H7 (cell line): ENCODE results near the gene FAM133A. TPM values are rescaled to one million over a fixed set of nuclear protein-coding genes. Genes with fewer than 3 reads are reported as not detected.

Experiments used
- DNase-seq: peaks from one replicate; pipeline ENCODE4 v3.0.0; 2012
- H3K27me3 ChIP-seq: 2 replicates; pipeline ENCODE4 v1.6.0; 2011; ENCODE audit warnings: mild to moderate bottlenecking, low read length; ENCODE audit not compliant: control insufficient read depth, insufficient read depth
- H3K36me3 ChIP-seq: replicated peaks from 2 replicates; pipeline ENCODE4 v1.5.1; 2011; ENCODE audit warnings: low read length; ENCODE audit not compliant: control insufficient read depth, insufficient read depth
- H3K4me3 ChIP-seq: 2 replicates; pipeline ENCODE4 v1.5.1; 2011; ENCODE audit warnings: low read depth, mild to moderate bottlenecking, control low read depth, low read length, moderate library complexity; ENCODE audit not compliant: insufficient read depth
- total RNA-seq: library from RNA; depleted of rRNA; stranded (reverse); fragments of >200 nt; shearing (Covaris generic); gene quantifications from 2 replicates; pipeline ENCODE4 v1.2.3, GENCODE V29; 2014; rRNA removed

The FAM133A gene
- total RNA-seq: 0.52 and 0.85 TPM in 2 replicates

GRCh38 chrX:93673869-93674271 lies at the start of gene FAM133A:
Gene FAM133A, plus strand, starts transcription at chrX:93674206. Its CDS starts 35,214 bp downstream, at chrX:93709420.
- Histone ChIP-seq H3K36me3 (no peaks in the 10 kb centered on the region), H3K4me3 (peak within 1 kb of the TSS; percentile 90), H3K27me3 (no peaks in the 10 kb centered on the region)
- DNase-seq: peak; percentile 10

GRCh38 chrX:93637591-93637990 lies 36.4 kb upstream of the FAM133A start:
- Histone ChIP-seq H3K27me3 (no peaks in the 10 kb centered on the region), H3K36me3 (no peaks in the 10 kb centered on the region), H3K4me3 (no peak overlapping the region)
- no peak for DNase-seq

GRCh38 chrX:93649381-93649780 lies 24.6 kb upstream of the FAM133A start:
- no peaks in the 10 kb centered on the region for H3K36me3 ChIP-seq
- DNase-seq: no peak
- no peaks in the 10 kb centered on the region for H3K27me3 ChIP-seq
- H3K4me3 ChIP-seq: no peak overlapping the region

GRCh38 chrX:93660575-93660974 lies 13.4 kb upstream of the FAM133A start:
- no peak for DNase-seq
- H3K36me3 ChIP-seq: no peaks in the 10 kb centered on the region
- H3K27me3 ChIP-seq: no peaks in the 10 kb centered on the region
- H3K4me3 ChIP-seq: no peak overlapping the region

GRCh38 chrX:93673056-93673868 lies 744 bp upstream of the FAM133A start, which contains the start of gene NAP1L3:
Gene NAP1L3, minus strand, starts transcription at chrX:93673578. Its CDS starts 274 bp downstream, at chrX:93673304.
- H3K27me3 ChIP-seq: no peaks in the 10 kb centered on the region
- no peaks in the 10 kb centered on the region for H3K36me3 ChIP-seq
- DNase-seq: peak; percentile 86
- H3K4me3 ChIP-seq: peak within 1 kb of the TSS; percentile 90

- Histone ChIP-seq H3K27me3 (no peaks in the 10 kb centered on the region), H3K36me3 (no peaks in the 10 kb centered on the region), H3K4me3 (no peak overlapping the region)
- no peak for DNase-seq
These were observed 22.0 kb downstream of the FAM133A start for GRCh38 chrX:93695981-93696380.

GRCh38 chrX:93703701-93704100 lies 29.7 kb downstream of the FAM133A start:
- Histone ChIP-seq H3K36me3 (no peaks in the 10 kb centered on the region), H3K4me3 (no peak overlapping the region), H3K27me3 (no peaks in the 10 kb centered on the region)
- DNase-seq: no peak

- Histone ChIP-seq H3K36me3 (no peaks in the 10 kb centered on the region), H3K4me3 (no peak overlapping the region), H3K27me3 (no peaks in the 10 kb centered on the region)
- DNase-seq: no peak
These were observed 37.1 kb downstream of the FAM133A start for GRCh38 chrX:93711076-93711475.

- Histone ChIP-seq H3K27me3 (no peaks in the 10 kb centered on the region), H3K4me3 (no peak overlapping the region), H3K36me3 (no peaks in the 10 kb centered on the region)
- no peak for DNase-seq
These were observed 67.8 kb downstream of the FAM133A start for GRCh38 chrX:93741811-93742210.

- no peak for DNase-seq
- no peaks in the 10 kb centered on the region for H3K27me3 ChIP-seq
These were observed 86.2 kb downstream of the FAM133A start for GRCh38 chrX:93760163-93760562.

More at GRCh38 chrX:93760163-93760562, 86.2 kb downstream of the FAM133A start:
- H3K36me3 ChIP-seq: no peaks in the 10 kb centered on the region
- no peak overlapping the region for H3K4me3 ChIP-seq

Other genes with a start within 250 kb of the FAM133A start
- gene NAP1L3, start 628 bp upstream of the FAM133A start, total RNA-seq: 41.1 and 41.3 TPM in 2 replicates